ENCODE data around the gene CFAP20DC. TPM values are rescaled to one million over a fixed set of nuclear protein-coding genes. Genes with fewer than 3 reads are reported as not detected.

Gene CFAP20DC
- total and polyA plus RNA-seq, 2 of the 8 experiments (the other 6 are each of a cell fraction or from before 2014, with no cell fraction given): 2.2 to 2.8 TPM

DNA sequence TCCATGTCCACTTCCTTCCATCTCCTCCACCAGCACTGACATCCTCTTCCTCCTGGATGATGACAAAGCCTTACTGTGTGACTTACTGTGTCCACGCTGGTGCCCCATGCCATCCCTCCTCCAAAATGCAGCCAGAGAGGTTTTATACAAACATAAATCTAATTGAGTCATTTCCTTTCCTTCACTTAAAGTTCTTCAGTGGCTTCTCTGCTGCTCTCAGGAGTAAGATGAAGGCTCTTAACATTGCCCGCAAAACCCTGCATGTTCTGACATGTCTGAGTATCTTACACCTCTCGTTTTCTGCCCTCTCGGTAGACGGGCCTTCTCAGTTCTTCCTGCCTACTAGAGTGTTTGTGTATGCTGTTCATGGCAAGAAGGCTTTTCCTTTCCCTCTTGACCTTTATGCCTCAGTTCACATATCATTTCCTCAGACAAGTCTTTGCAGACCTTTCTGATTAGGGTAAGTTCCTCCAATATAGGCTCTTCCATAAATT lies 175.5 kb downstream of the CFAP20DC start:
- no peak for FAIRE-seq
- H3K18ac ChIP-seq (ENCODE audit: extremely low read depth, low read length): no peak overlapping the region
- H4K20me1 ChIP-seq (replicated peaks in 1 of 2; ENCODE audit: control insufficient read depth in 1 of 2, insufficient read depth in 2 of 2, low read length in 2 of 2): no peaks in the 10 kb centered on the region
- H2BK5ac ChIP-seq (ENCODE audit: low read depth, low read length): peak overlapping the region; percentile 16; the same call in 1 of the 2 replicates
- H4K8ac ChIP-seq (ENCODE audit: extremely low read depth, insufficient read depth, low read length): no peak overlapping the region
- 82% methylated on average over 5 of the region's 5 CpGs; no CpG with 5 or more reads in 1 of the 2 experiments for WGBS, 2 experiments (ENCODE audit: extremely low coverage in 1 of 2, insufficient coverage in 1 of 2, insufficient read length in 1 of 2, insufficient replicate concordance in 2 of 2, low coverage in 1 of 2, low lambda C conversion rate in 2 of 2, missing lambda C conversion rate in 1 of 2)
- no peak overlapping the region for H2BK12ac ChIP-seq (ENCODE audit: low read depth, low read length)
- H3K27ac ChIP-seq (ENCODE audit: low read depth, low read length): no peak overlapping the region
- H3K4ac ChIP-seq (replicated peaks; ENCODE audit: insufficient read length, low read depth, low read length): no peak overlapping the region
- no peaks in the 10 kb centered on the region for H3K9me3 ChIP-seq (ENCODE audit: insufficient read depth in 2 of 2, low read depth in 1 of 2, low read length in 1 of 2)
- no peak overlapping the region for H2BK15ac ChIP-seq (ENCODE audit: low read length)
- no peak overlapping the region for H3K9ac ChIP-seq (replicated peaks in 1 of 4; ENCODE audit: extremely low read depth in 1 of 4, low read depth in 3 of 4, low read length in 3 of 4)
- no peak overlapping the region for H2BK20ac ChIP-seq (ENCODE audit: low read length)
- no peaks in the 10 kb centered on the region for H3K4me1 ChIP-seq (replicated peaks in 1 of 4; ENCODE audit: control insufficient read depth in 3 of 4, insufficient read depth in 4 of 4, low read length in 3 of 4)
- no peaks in the 10 kb centered on the region for H3K27me3 ChIP-seq (replicated peaks in 1 of 4; ENCODE audit: control insufficient read depth in 3 of 4, extremely low read depth in 1 of 4, insufficient read depth in 3 of 4, low read length in 3 of 4)
- H3K23ac ChIP-seq (ENCODE audit: insufficient read length): no peak overlapping the region
- H3K23me2 ChIP-seq (ENCODE audit: low read depth, low read length): no peaks in the 10 kb centered on the region
- ChIA-PET POLR2A (ENCODE audit: partially characterized antibody) (no interaction called here), CTCF (ENCODE audit: partially characterized antibody) (no interaction called here)
- DNase-seq (ENCODE audit: low read depth in 1 of 2, low spot score in 2 of 2): no peak
- H4K5ac ChIP-seq (ENCODE audit: insufficient read length, low read depth, low read length): no peak overlapping the region
- TF ChIP-seq CBX5 (IDR thresholded peaks at IDR 0.05; ENCODE audit: low read depth, low read length): no peak
- no peak for TF ChIP-seq EP300 (IDR thresholded peaks at IDR 0.05; ENCODE audit: borderline replicate concordance in 1 of 2, low read depth in 2 of 2, low read length in 2 of 2)
- TF ChIP-seq CEBPB (IDR thresholded peaks at IDR 0.05; ENCODE audit: low read depth, low read length): no peak
- no peak for TF ChIP-seq RFX5 (IDR thresholded peaks at IDR 0.05; ENCODE audit: borderline replicate concordance, low read depth, low read length)
- no peak for TF ChIP-seq BRCA1 (IDR thresholded peaks at IDR 0.05; ENCODE audit: low read depth, low read length)
- no peak for TF ChIP-seq SP2 (IDR thresholded peaks at IDR 0.05; ENCODE audit: low read length)
- TF ChIP-seq, protein P1, sequence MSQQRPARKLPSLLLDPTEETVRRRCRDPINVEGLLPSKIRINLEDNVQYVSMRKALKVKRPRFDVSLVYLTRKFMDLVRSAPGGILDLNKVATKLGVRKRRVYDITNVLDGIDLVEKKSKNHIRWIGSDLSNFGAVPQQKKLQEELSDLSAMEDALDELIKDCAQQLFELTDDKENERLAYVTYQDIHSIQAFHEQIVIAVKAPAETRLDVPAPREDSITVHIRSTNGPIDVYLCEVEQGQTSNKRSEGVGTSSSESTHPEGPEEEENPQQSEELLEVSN (IDR thresholded peaks at IDR 0.05): no peak
- no peak for TF ChIP-seq NRF1 (IDR thresholded peaks at IDR 0.05; ENCODE audit: low read depth, low read length)
- no peak for TF ChIP-seq POLR2AphosphoS5 (IDR thresholded peaks at IDR 0.05; ENCODE audit: low read depth, low read length)
- TF ChIP-seq YY1 (IDR thresholded peaks at IDR 0.05; ENCODE audit: low read depth, low read length): no peak
- H3K36me3 ChIP-seq (ENCODE audit: control insufficient read depth in 2 of 4, insufficient read depth in 4 of 4, low read length in 3 of 4): no peaks in the 10 kb centered on the region
- no peak overlapping the region for H3K4me3 ChIP-seq (ENCODE audit: extremely low read depth in 1 of 4, insufficient read depth in 2 of 4, low read depth in 3 of 4, low read length in 4 of 4)
- no peak overlapping the region for H2BK120ac ChIP-seq (replicated peaks; ENCODE audit: low read depth, low read length)
- no peak overlapping the region for H3K56ac ChIP-seq (replicated peaks; ENCODE audit: insufficient read length, low read depth, low read length)
- no peak overlapping the region for H2AFZ ChIP-seq (ENCODE audit: low read length)
- no peak overlapping the region for H4K91ac ChIP-seq (replicated peaks; ENCODE audit: insufficient read length, low read length)
- H3K79me2 ChIP-seq (ENCODE audit: control insufficient read depth in 1 of 2, insufficient read depth in 2 of 2, low read length in 2 of 2): no peaks in the 10 kb centered on the region
- no peak overlapping the region for H3K4me2 ChIP-seq (ENCODE audit: insufficient read depth in 1 of 2, low read depth in 2 of 2, low read length in 2 of 2)
- no peak overlapping the region for H2AK5ac ChIP-seq (ENCODE audit: low read depth, low read length)
- H3K14ac ChIP-seq (ENCODE audit: insufficient read length): no peak overlapping the region
- no peaks in the 10 kb centered on the region for H3K79me1 ChIP-seq (ENCODE audit: low read depth, low read length)

Measured in H1 (cell line).